ENCODE results near the gene XXYLT1. TPM values are rescaled to one million over a fixed set of nuclear protein-coding genes. Genes with fewer than 3 reads are reported as not detected.

The XXYLT1 gene
- total RNA-seq, 1 experiment from 2014 or later = 10.9 TPM

DNA sequence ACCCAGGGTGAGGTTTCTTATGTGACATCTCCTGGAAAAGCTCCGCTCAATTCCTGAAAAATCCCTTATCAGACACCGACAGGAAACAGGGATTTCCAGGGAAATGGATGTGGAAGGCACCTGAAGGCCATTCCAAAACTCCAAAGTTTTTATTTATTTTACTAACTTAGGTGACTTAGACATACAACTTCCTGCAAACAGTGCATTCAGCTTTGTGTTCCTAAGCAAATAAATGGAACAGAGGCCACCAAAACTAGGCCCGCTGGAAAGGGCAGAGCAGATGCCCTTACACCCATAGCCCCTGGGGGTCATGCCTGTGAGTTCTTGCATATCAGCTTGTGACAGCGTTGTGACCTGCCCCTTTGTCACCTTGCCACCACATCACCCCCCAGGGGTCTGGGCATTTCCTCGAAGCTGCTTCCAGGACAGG is 239.4 kb downstream of the XXYLT1 start:
- H3K4me3 ChIP-seq (replicated peaks in 1 of 2; ENCODE audit: low read depth in 1 of 2, low read length in 2 of 2) = no peak overlapping the region
- no peaks in the 10 kb centered on the region for H3K9me3 ChIP-seq (ENCODE audit: control insufficient read depth in 1 of 2, insufficient read depth in 1 of 2, low read depth in 1 of 2, low read length in 2 of 2)
- no peak overlapping the region for H3K4me2 ChIP-seq (ENCODE audit: low read length)
- intact Hi-C loops (cut with micrococcal nuclease) = no loop called here
- no peak overlapping the region for H3K9ac ChIP-seq (ENCODE audit: low read length)
- H3K79me2 ChIP-seq (ENCODE audit: insufficient read depth, low read length) = no peaks in the 10 kb centered on the region
- ChIA-PET RAD21 (ENCODE audit: low non-redundant PET in 1 of 2, low total read pairs in 2 of 2, uncharacterized antibody in 2 of 2, unreplicated experiment in 2 of 2) (interaction anchor here in 1 of 2 experiments (0.7 kb wide), 1 partner anchor 349 kb away, joined by 6 read pairs; no protein-coding TSS in a partner anchor), CTCF (no interaction called here), POLR2A (no interaction called here)
- no peaks in the 10 kb centered on the region for H3K9me2 ChIP-seq (ENCODE audit: insufficient read depth)
- no peak overlapping the region for H3K27ac ChIP-seq (ENCODE audit: low read depth, low read length)
- H3K27me3 ChIP-seq (ENCODE audit: insufficient read depth, low read length) = peaks cover 15% of the 10 kb centered on the region; the same call in 1 of the 2 replicates
- TF ChIP-seq EGR1 (IDR thresholded peaks at IDR 0.05; ENCODE audit: low read depth) = no peak
- TF ChIP-seq SP1 (IDR thresholded peaks at IDR 0.05; ENCODE audit: low read depth) = no peak
- TF ChIP-seq, protein P1, sequence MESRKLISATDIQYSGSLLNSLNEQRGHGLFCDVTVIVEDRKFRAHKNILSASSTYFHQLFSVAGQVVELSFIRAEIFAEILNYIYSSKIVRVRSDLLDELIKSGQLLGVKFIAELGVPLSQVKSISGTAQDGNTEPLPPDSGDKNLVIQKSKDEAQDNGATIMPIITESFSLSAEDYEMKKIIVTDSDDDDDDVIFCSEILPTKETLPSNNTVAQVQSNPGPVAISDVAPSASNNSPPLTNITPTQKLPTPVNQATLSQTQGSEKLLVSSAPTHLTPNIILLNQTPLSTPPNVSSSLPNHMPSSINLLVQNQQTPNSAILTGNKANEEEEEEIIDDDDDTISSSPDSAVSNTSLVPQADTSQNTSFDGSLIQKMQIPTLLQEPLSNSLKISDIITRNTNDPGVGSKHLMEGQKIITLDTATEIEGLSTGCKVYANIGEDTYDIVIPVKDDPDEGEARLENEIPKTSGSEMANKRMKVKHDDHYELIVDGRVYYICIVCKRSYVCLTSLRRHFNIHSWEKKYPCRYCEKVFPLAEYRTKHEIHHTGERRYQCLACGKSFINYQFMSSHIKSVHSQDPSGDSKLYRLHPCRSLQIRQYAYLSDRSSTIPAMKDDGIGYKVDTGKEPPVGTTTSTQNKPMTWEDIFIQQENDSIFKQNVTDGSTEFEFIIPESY (IDR thresholded peaks at IDR 0.05; ENCODE audit: extremely low read depth, insufficient replicate concordance, low read length) = no peak
- no peak for TF ChIP-seq ELF1 (IDR thresholded peaks at IDR 0.05; ENCODE audit: borderline replicate concordance, low read depth)
- TF ChIP-seq, protein P2, sequence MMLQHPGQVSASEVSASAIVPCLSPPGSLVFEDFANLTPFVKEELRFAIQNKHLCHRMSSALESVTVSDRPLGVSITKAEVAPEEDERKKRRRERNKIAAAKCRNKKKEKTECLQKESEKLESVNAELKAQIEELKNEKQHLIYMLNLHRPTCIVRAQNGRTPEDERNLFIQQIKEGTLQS (IDR thresholded peaks at IDR 0.05) = no peak
- no peak for TF ChIP-seq POLR2AphosphoS5 (IDR thresholded peaks at IDR 0.05; ENCODE audit: low read depth, low read length)
- TF ChIP-seq JUND (IDR thresholded peaks at IDR 0.05) = no peak
- no peak for TF ChIP-seq EZH2 (IDR thresholded peaks at IDR 0.05)
- no peak for TF ChIP-seq TCF7L2 (IDR thresholded peaks at IDR 0.05; ENCODE audit: borderline replicate concordance, extremely low read depth, insufficient read depth, insufficient read length)
- DNase-seq (ENCODE audit: low read depth, low spot score) (no peak), ATAC-seq (no peak)
- H2AFZ ChIP-seq (ENCODE audit: low read depth, low read length, poor library complexity, severe bottlenecking) = no peak overlapping the region
- BruUV-seq (replicated peaks) = no TSS peak
- H3K36me3 ChIP-seq (ENCODE audit: control insufficient read depth in 1 of 2, insufficient read depth in 2 of 2, low read length in 2 of 2) = no peaks in the 10 kb centered on the region
- H3K4me1 ChIP-seq (ENCODE audit: control insufficient read depth in 1 of 2, insufficient read depth in 2 of 2, low read length in 2 of 2) = peaks cover 10 to 17% of the 10 kb centered on the region in 2 experiments
- H4K20me1 ChIP-seq (ENCODE audit: insufficient read depth) = no peaks in the 10 kb centered on the region

Measured in HCT116 (cell line).